AG10803 (cell line): ENCODE measurements around the gene METTL1.

Experiments
- DNase-seq: peaks from one replicate; pipeline ENCODE4 v3.0.0; 2010; ENCODE audit warnings: low read depth
- H3K4me3 ChIP-seq: 2 replicates; pipeline ENCODE4 v1.5.1; 2011; ENCODE audit warnings: mild to moderate bottlenecking, low read length, control low read depth
- CTCF ChIP-seq: conservative IDR thresholded peaks from 2 replicates; pipeline ENCODE4 v1.5.1; 2011; ENCODE audit warnings: mild to moderate bottlenecking, low read length, control low read depth, inconsistent platforms

Gene METTL1

DNA sequence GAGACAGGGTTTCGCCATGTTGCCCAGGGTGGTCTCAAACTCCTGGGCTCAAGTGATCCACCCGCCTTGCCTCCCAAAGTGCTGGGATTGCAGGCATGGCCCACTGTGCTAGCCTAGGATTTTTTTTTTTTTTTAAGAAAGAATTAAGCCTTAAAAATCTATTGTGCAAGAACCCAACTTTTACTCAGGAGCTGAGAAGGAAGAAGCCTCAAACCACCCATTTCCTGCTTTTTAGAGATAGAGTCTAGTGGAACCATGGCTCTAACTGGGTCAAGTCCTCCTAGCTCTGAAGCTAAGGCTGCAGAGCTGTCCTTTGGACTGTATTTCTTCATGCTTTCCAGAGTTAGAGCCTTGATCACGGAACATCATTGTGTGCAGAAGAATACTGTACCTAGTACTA lies 9.3 kb upstream of the METTL1 start:
- DNase-seq: no peak
- H3K4me3 ChIP-seq: no peak overlapping the region
- TF ChIP-seq CTCF: no peak

GRCh38 chr12:57780284-57780897 lies 8.5 kb upstream of the METTL1 start:
- no peak overlapping the region for H3K4me3 ChIP-seq
- no peak for TF ChIP-seq CTCF
- no peak for DNase-seq

DNA sequence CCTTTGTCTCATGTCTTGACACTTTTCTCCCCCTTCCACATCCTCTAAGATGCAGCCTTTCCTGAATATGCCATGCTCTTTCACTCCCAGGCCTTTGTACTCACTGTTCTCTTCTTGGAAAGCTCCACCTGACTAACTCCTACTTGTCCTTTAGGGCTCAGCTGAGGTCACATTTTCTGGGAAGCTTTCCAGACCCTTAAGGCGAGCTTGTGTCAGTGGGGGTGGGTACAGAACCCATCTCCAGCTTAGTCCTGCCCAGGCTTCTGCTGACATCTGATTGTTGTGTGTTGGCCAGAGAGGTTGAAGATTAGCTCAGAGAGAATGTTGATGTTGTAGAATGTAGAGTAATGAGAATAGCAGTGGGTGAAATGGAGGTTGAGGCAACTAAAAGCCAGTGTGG lies 7.8 kb upstream of the METTL1 start:
- TF ChIP-seq CTCF: no peak
- no peak overlapping the region for H3K4me3 ChIP-seq
- DNase-seq: no peak

GRCh38 chr12:57777911-57778310 lies 6.0 kb upstream of the METTL1 start:
- no peak for TF ChIP-seq CTCF
- DNase-seq: no peak
- no peak overlapping the region for H3K4me3 ChIP-seq

- TF ChIP-seq CTCF: no peak
- DNase-seq: no peak
- H3K4me3 ChIP-seq: no peak overlapping the region
Observed at GRCh38 chr12:57777367-57777766, 5.5 kb upstream of the METTL1 start.

DNA sequence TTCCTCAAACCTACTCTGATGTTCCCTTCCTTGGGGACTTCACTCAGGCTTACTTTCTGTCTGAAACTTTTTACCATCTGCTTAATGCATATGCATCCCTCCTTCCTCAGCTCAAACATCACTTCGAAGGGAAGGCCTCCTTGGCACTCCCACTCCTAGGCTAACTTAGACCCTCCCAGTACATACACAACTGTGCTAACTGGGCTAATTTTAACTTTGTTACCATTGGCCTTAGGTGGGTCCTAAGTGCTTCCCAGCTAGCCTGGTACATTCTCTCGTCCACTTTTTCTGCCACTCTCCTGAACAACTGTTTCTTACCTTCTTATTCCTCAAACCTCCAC lies 4.3 kb upstream of the METTL1 start:
- TF ChIP-seq CTCF: no peak
- DNase-seq: no peak
- H3K4me3 ChIP-seq: no peak overlapping the region

DNA sequence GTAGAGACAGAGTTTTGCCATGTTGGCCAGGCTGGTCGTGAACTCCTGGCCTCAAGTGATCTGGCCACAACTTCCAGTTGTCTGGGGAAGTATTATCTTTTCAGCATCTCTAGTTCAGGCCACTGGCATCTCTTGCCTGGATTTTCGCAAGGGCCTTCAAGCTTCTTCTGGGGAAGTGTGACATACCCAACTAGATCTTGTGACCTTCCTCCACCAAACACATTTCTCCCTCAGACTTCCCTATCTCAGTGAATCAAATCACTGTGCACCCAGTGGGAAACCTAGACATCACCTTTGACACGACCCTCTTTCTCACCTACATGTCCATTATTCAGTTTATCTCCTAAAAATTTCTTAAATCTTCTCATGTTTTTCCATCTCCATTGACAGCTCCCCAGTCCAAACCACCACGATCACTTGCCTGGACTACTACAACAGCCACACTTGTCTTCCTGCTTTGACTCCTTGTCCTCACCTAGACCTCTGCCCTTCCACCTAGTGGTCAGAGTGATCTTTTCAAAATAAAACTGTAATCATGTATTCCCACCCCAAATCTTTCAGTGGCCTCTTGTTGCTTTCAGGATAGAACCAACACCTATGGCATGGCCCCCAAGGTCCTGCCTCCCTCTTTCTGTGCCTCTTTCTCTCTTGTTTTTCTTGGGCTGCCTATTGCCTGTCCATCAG lies 3.8 kb upstream of the METTL1 start:
- no peak overlapping the region for H3K4me3 ChIP-seq
- peak; percentile 3; the same call in 1 of the 2 replicates for TF ChIP-seq CTCF
- DNase-seq: no peak
